HEK293 (cell line): ENCODE results near the gene MAP7.

Experiments
- CTCF ChIA-PET: fragments of 350-600 bp; formaldehyde crosslinking; extraction: SDS; loops from one replicate; lab custom pipeline; 2021; ENCODE audit warnings: antibody characterized with exemption; lab: Yijun Ruan, JAX
- POLR2A ChIA-PET: fragments of 300-600 bp; formaldehyde crosslinking; extraction: SDS; loops from one replicate; lab custom pipeline; 2020; ENCODE audit warnings: antibody characterized with exemption, inconsistent platforms; lab: Yijun Ruan, JAX
- H3K27ac ChIP-seq: fragments of 200-500 bp; sonication (Bioruptor generic); 2 replicates; pipeline ENCODE4 v1.5.1; 2014; ENCODE audit warnings: low read depth, low read length, control low read depth, inconsistent platforms; ENCODE audit errors: extremely low read depth
- H3K36me3 ChIP-seq, 2 experiments: fragments of 200-500 bp in 1 of 2; sonication (Bioruptor generic) in 1 of 2; 1 replicate in 1 of 2; 2 replicates in 1 of 2; pipeline ENCODE4 v1.5.1; 2014 to 2017; ENCODE audit warnings: inconsistent platforms in 2 of 2, low read length in 2 of 2; ENCODE audit not compliant: control insufficient read depth in 2 of 2, insufficient read depth in 1 of 2
- H3K4me1 ChIP-seq: fragments of 200-500 bp; sonication (Bioruptor generic); 2 replicates; pipeline ENCODE4 v1.5.1; 2014; ENCODE audit warnings: mild to moderate bottlenecking, low read length, inconsistent platforms; ENCODE audit not compliant: control insufficient read depth, insufficient read depth
- H3K4me3 ChIP-seq: 2 replicates; pipeline ENCODE4 v1.5.1; 2011; ENCODE audit warnings: low read depth, mild to moderate bottlenecking, control low read depth, low read length, moderate library complexity
- H3K9me3 ChIP-seq: fragments of 200-500 bp; sonication (Bioruptor generic); 2 replicates; pipeline ENCODE4 v1.5.1; 2014; ENCODE audit warnings: low read depth, low read length, inconsistent platforms; ENCODE audit not compliant: control insufficient read depth, insufficient read depth
- ELK4 ChIP-seq: IDR thresholded peaks from 2 replicates; pipeline ENCODE4 v1.6.1; 2011; ENCODE audit warnings: mild to moderate bottlenecking, low read depth, low read length, borderline replicate concordance
- HOXA7 ChIP-seq: sonication (generic); formaldehyde crosslinking; IDR thresholded peaks from 2 replicates; pipeline ENCODE4 v1.8.1; 2022; ENCODE audit warnings: missing genetic modification reagents, borderline replicate concordance
- OSR2 ChIP-seq: fragments of 450-650 bp; formaldehyde crosslinking; IDR thresholded peaks from 2 replicates; pipeline ENCODE4 v1.5.1; 2016; ENCODE audit warnings: missing biosample characterization, missing genetic modification characterization
- ZBTB21 ChIP-seq: fragments of 450-650 bp; formaldehyde crosslinking; IDR thresholded peaks from 2 replicates; pipeline ENCODE4 v1.5.1; 2017; ENCODE audit warnings: missing biosample characterization, missing genetic modification characterization
- ZNF114 ChIP-seq: fragments of 450-650 bp; formaldehyde crosslinking; IDR thresholded peaks from 2 replicates; pipeline ENCODE4 v1.5.0; 2017; ENCODE audit warnings: missing biosample characterization, missing genetic modification characterization
- ZNF146 ChIP-seq: fragments of 450-650 bp; formaldehyde crosslinking; IDR thresholded peaks from 2 replicates; pipeline ENCODE4 v1.5.1; 2016; ENCODE audit warnings: missing biosample characterization, missing genetic modification characterization
- ZNF16 ChIP-seq: fragments of 450-650 bp; formaldehyde crosslinking; IDR thresholded peaks from 2 replicates; pipeline ENCODE4 v1.5.1; 2016; ENCODE audit warnings: low read depth, missing biosample characterization, missing genetic modification characterization
- ZNF18 ChIP-seq: fragments of 450-650 bp; formaldehyde crosslinking; IDR thresholded peaks from 2 replicates; pipeline ENCODE4 v1.5.1; 2016; ENCODE audit warnings: missing biosample characterization, missing genetic modification characterization
- ZNF23 ChIP-seq: fragments of 450-650 bp; formaldehyde crosslinking; IDR thresholded peaks from 2 replicates; pipeline ENCODE4 v1.5.1; 2016; ENCODE audit warnings: missing biosample characterization, missing genetic modification characterization, borderline replicate concordance
- ZNF248 ChIP-seq: fragments of 450-650 bp; formaldehyde crosslinking; IDR thresholded peaks from 2 replicates; pipeline ENCODE4 v1.5.1; 2017; ENCODE audit warnings: missing biosample characterization, missing genetic modification characterization
- ZNF266 ChIP-seq: fragments of 450-650 bp; formaldehyde crosslinking; IDR thresholded peaks from 2 replicates; pipeline ENCODE4 v1.5.1; 2016; ENCODE audit warnings: missing biosample characterization, missing genetic modification characterization, low read depth
- ZNF341 ChIP-seq: fragments of 450-650 bp; formaldehyde crosslinking; IDR thresholded peaks from 2 replicates; pipeline ENCODE4; 2016; ENCODE audit warnings: low read depth, missing biosample characterization, missing genetic modification characterization
- ZNF354C ChIP-seq: fragments of 450-650 bp; formaldehyde crosslinking; IDR thresholded peaks from 2 replicates; pipeline ENCODE4 v1.5.1; 2016; ENCODE audit warnings: missing biosample characterization, missing genetic modification characterization, low read depth, borderline replicate concordance
- ZNF404 ChIP-seq: fragments of 450-650 bp; formaldehyde crosslinking; IDR thresholded peaks from 2 replicates; pipeline ENCODE4 v1.5.1; 2017; ENCODE audit warnings: missing biosample characterization, missing genetic modification characterization
- ZNF426 ChIP-seq: fragments of 450-650 bp; formaldehyde crosslinking; IDR thresholded peaks from 2 replicates; pipeline ENCODE4 v1.5.1; 2017; ENCODE audit warnings: missing biosample characterization, missing genetic modification characterization, mild to moderate bottlenecking, inconsistent platforms, moderate library complexity
- ZNF544 ChIP-seq: fragments of 450-650 bp; formaldehyde crosslinking; IDR thresholded peaks from 2 replicates; pipeline ENCODE4 v1.5.0; 2017; ENCODE audit warnings: missing biosample characterization, missing genetic modification characterization
- ZNF549 ChIP-seq: fragments of 450-650 bp; IDR thresholded peaks from 2 replicates; pipeline ENCODE4 v1.5.1; 2018; ENCODE audit warnings: missing biosample characterization, missing genetic modification characterization, mild to moderate bottlenecking, inconsistent platforms, moderate library complexity
- ZNF560 ChIP-seq: fragments of 450-650 bp; formaldehyde crosslinking; IDR thresholded peaks from 2 replicates; pipeline ENCODE4 v1.5.1; 2017; ENCODE audit warnings: missing biosample characterization, missing genetic modification characterization, borderline replicate concordance
- TF ChIP-seq, protein P1 (sequence below): fragments of 450-650 bp; formaldehyde crosslinking; IDR thresholded peaks from 2 replicates; pipeline ENCODE4 v1.5.1; 2016; ENCODE audit warnings: missing biosample characterization, missing genetic modification characterization
- TF ChIP-seq, protein P2 (sequence below): fragments of 450-650 bp; IDR thresholded peaks from 2 replicates; pipeline ENCODE4 v1.5.1; 2018; ENCODE audit warnings: missing biosample characterization, missing genetic modification characterization

MAP7 gene

DNA sequence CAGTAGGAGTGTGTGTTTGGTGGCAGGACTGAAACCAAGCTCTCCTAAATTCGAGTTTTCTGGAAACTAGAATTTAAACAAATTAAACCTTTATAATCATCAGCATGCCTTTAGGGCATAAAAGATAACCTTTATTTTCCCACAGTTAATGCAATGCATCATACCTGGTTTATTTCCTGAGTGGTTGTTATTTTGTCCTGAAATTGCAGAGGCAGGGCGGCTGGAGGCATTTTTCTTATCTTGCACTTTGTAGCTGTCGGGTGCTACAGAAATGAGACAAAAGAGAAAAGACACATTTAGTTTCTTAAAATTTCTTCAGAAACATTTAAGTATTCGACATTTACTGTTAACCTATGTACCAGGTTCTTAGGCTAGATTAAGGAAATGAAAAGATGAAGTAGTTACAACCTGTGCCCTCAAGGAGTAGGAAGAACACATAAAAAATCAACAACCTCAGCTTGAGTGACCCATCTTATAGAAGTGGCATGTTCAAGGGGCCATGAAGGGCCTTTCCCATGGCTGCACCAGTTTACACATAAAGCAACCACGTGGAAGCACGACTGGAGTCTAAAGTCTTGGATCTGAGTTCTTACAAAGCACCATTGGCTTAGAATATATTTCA is 128.6 kb downstream of the MAP7 start:
- TF ChIP-seq, protein P1, sequence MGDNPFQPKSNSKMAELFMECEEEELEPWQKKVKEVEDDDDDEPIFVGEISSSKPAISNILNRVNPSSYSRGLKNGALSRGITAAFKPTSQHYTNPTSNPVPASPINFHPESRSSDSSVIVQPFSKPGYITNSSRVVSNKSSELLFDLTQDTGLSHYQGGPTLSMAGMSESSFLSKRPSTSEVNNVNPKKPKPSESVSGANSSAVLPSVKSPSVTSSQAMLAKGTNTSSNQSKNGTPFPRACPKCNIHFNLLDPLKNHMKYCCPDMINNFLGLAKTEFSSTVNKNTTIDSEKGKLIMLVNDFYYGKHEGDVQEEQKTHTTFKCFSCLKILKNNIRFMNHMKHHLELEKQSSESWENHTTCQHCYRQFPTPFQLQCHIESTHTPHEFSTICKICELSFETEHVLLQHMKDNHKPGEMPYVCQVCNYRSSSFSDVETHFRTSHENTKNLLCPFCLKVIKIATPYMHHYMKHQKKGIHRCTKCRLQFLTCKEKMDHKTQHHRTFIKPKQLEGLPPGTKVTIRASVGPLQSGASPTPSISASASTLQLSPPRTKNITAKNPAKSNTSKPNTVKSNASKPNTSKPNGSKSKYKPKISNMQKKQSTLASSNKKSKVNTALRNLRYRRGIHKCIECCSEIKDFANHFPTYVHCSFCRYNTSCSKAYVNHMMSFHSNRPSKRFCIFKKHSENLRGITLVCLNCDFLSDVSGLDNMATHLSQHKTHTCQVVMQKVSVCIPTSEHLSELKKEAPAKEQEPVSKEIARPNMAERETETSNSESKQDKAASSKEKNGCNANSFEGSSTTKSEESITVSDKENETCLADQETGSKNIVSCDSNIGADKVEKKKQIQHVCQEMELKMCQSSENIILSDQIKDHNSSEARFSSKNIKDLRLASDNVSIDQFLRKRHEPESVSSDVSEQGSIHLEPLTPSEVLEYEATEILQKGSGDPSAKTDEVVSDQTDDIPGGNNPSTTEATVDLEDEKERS: no peak
- TF ChIP-seq ZNF266 (tag by site-specific recombination): no peak
- TF ChIP-seq, all 188 proteins: peak for 0
- CTCF ChIA-PET: no interaction called here
- no peak overlapping the region for H3K27ac ChIP-seq
- POLR2A ChIA-PET: no interaction called here
- peaks cover 0 to 12% of the 10 kb centered on the region in 2 experiments; a peak in 2 of 3 replicates for H3K36me3 ChIP-seq
- H3K4me3 ChIP-seq: no peak overlapping the region
- no peaks in the 10 kb centered on the region for H3K9me3 ChIP-seq
- H3K4me1 ChIP-seq: no peaks in the 10 kb centered on the region

GRCh38 chr6:136420853-136421252 is 129.4 kb downstream of the MAP7 start:
- ChIA-PET POLR2A (no interaction called here), CTCF (interaction anchor here (0.6 kb wide), 1 partner anchor 128 kb away, joined by 3 read pairs; no protein-coding TSS in a partner anchor)
- Histone ChIP-seq H3K27ac (no peak overlapping the region), H3K4me1 (no peaks in the 10 kb centered on the region), H3K36me3 (peaks cover 0 to 12% of the 10 kb centered on the region in 2 experiments; a peak in 2 of 3 replicates), H3K9me3 (no peaks in the 10 kb centered on the region), H3K4me3 (no peak overlapping the region)
- no peak for TF ChIP-seq ZNF23 (tag by site-specific recombination)
- TF ChIP-seq ZNF404 (tag by site-specific recombination): no peak
- TF ChIP-seq HOXA7 (CRISPR knock-in tag): no peak
- no peak for TF ChIP-seq ZNF16 (tag by site-specific recombination)
- no peak for TF ChIP-seq ZNF341 (tag by site-specific recombination)
- no peak for TF ChIP-seq ZNF354C (tag by site-specific recombination)
- no peak for TF ChIP-seq ZNF114
- no peak for TF ChIP-seq ZNF426 (tag by site-specific recombination)
- no peak for TF ChIP-seq ZNF18 (tag by site-specific recombination)
- no peak for TF ChIP-seq ZNF146
- no peak for TF ChIP-seq ZBTB21 (tag by site-specific recombination)
- no peak for TF ChIP-seq ZNF248
- TF ChIP-seq, protein P2, sequence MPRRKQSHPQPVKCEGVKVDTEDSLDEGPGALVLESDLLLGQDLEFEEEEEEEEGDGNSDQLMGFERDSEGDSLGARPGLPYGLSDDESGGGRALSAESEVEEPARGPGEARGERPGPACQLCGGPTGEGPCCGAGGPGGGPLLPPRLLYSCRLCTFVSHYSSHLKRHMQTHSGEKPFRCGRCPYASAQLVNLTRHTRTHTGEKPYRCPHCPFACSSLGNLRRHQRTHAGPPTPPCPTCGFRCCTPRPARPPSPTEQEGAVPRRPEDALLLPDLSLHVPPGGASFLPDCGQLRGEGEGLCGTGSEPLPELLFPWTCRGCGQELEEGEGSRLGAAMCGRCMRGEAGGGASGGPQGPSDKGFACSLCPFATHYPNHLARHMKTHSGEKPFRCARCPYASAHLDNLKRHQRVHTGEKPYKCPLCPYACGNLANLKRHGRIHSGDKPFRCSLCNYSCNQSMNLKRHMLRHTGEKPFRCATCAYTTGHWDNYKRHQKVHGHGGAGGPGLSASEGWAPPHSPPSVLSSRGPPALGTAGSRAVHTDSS (tag by site-specific recombination): no peak
- TF ChIP-seq, protein P1: no peak
- no peak for TF ChIP-seq ZNF560
- TF ChIP-seq ZNF549 (tag by site-specific recombination): no peak
- TF ChIP-seq ZNF544 (tag by site-specific recombination): no peak
- TF ChIP-seq ELK4: no peak
- TF ChIP-seq OSR2 (tag by site-specific recombination): no peak
